Liver (tissue), 9 donors: ENCODE results near the gene FBXO21. TPM values are rescaled to one million over a fixed set of nuclear protein-coding genes. Genes with fewer than 3 reads are reported as not detected.
"Not testable (repeated sequence)": the region's sequence is repeated elsewhere in the genome, so short reads cannot be mapped to it uniquely, and the experiment has no call there.

Experiments
- DNase-seq: peaks from one replicate; pipeline ENCODE4 v3.0.0-alpha.2; 2017; ENCODE audit warnings: low spot score
- H3K27ac ChIP-seq, 2 donors: one replicate each; pipeline ENCODE4 v1.7.0; 2013; ENCODE audit warnings: inconsistent platforms in 2 of 2, low read length in 2 of 2, control low read depth in 1 of 2, low read depth in 1 of 2, mild to moderate bottlenecking in 1 of 2
- H3K27me3 ChIP-seq, 4 donors: one replicate each; pipeline versions ENCODE4 v1.6.1 to v1.7.0; 2013; ENCODE audit warnings: low read length in 3 of 4, inconsistent platforms in 1 of 4, mild to moderate bottlenecking in 1 of 4, moderate library complexity in 1 of 4; ENCODE audit not compliant: control insufficient read depth in 4 of 4, insufficient read depth in 4 of 4
- H3K36me3 ChIP-seq, 4 donors: one replicate each; pipeline versions ENCODE4 v1.6.1 to v1.7.0; 2013; ENCODE audit warnings: low read length in 3 of 4, mild to moderate bottlenecking in 3 of 4, low read depth in 1 of 4, moderate library complexity in 1 of 4; ENCODE audit not compliant: control insufficient read depth in 4 of 4, insufficient read depth in 3 of 4
- H3K4me1 ChIP-seq, 4 donors: one replicate each; pipeline versions ENCODE4 v1.6.1 to v1.7.0; 2013; ENCODE audit warnings: low read length in 3 of 4, mild to moderate bottlenecking in 3 of 4, moderate library complexity in 1 of 4; ENCODE audit not compliant: control insufficient read depth in 4 of 4, insufficient read depth in 4 of 4
- H3K4me3 ChIP-seq, 3 donors: one replicate each; pipeline versions ENCODE4 v1.6.1 to v1.7.0; 2013; ENCODE audit warnings: low read length in 3 of 3, control low read depth in 1 of 3, low read depth in 1 of 3, mild to moderate bottlenecking in 1 of 3
- H3K9ac ChIP-seq, 2 donors: one replicate each; pipeline ENCODE4 v1.7.0; 2013; ENCODE audit warnings: low read length in 2 of 2, mild to moderate bottlenecking in 2 of 2, moderate library complexity in 2 of 2, control low read depth in 1 of 2, low read depth in 1 of 2
- H3K9me3 ChIP-seq, 4 donors: one replicate each; pipeline versions ENCODE4 v1.6.1 to v1.7.0; 2013; ENCODE audit warnings: low read length in 3 of 4; ENCODE audit not compliant: control insufficient read depth in 4 of 4
- FOXA1 ChIP-seq: IDR thresholded peaks from 2 replicates; pipeline ENCODE4 v1.6.1; 2016; ENCODE audit warnings: antibody characterized with exemption
- FOXA2 ChIP-seq: IDR thresholded peaks from 2 replicates; pipeline ENCODE4 v1.6.1; 2016; ENCODE audit warnings: antibody characterized with exemption
- GABPA ChIP-seq, 2 donors: IDR thresholded peaks in 1 of 2; conservative IDR thresholded peaks in 1 of 2; 2 replicates each; pipeline ENCODE4 v1.6.1; 2016; ENCODE audit warnings: antibody characterized with exemption in 2 of 2, mild to moderate bottlenecking in 1 of 2, moderate library complexity in 1 of 2
- HNF4G ChIP-seq: IDR thresholded peaks from 2 replicates; pipeline ENCODE4 v1.6.1; 2016; ENCODE audit warnings: antibody characterized with exemption
- JUND ChIP-seq, 2 donors: IDR thresholded peaks; 2 replicates each; pipeline ENCODE4 v1.6.1; 2016; ENCODE audit warnings: antibody characterized with exemption in 2 of 2
- NR2F2 ChIP-seq: IDR thresholded peaks from 2 replicates; pipeline ENCODE4 v1.6.1; 2016; ENCODE audit warnings: antibody characterized with exemption
- RAD21 ChIP-seq, 2 donors: IDR thresholded peaks; 2 replicates each; pipeline ENCODE4 v1.6.1; 2016; ENCODE audit warnings: antibody characterized with exemption in 2 of 2, mild to moderate bottlenecking in 2 of 2
- RXRA ChIP-seq, 2 donors: IDR thresholded peaks; 2 replicates each; pipeline ENCODE4 v1.6.1; 2017 to 2018; ENCODE audit warnings: antibody characterized with exemption in 2 of 2, mild to moderate bottlenecking in 1 of 2
- SP1 ChIP-seq: IDR thresholded peaks from 2 replicates; pipeline ENCODE4 v1.6.1; 2018; ENCODE audit warnings: antibody characterized with exemption, mild to moderate bottlenecking
- YY1 ChIP-seq: IDR thresholded peaks from 2 replicates; pipeline ENCODE4 v1.6.1; 2016; ENCODE audit warnings: antibody characterized with exemption, mild to moderate bottlenecking
- WGBS: extraction: QIAGEN DNeasy Blood & Tissue Kit; methylation state at CpG from one replicate; pipeline ENCODE4 v1.1.7; 2013; 5-methylcytosine and 5-hydroxymethylcytosine counted together
- polyA plus RNA-seq, 2 donors: library from polyadenylated mRNA; stranded (reverse) in 1 of 2; unstranded in 1 of 2; fragments of 200-250 nt in 1 of 2; fragments of >200 nt in 1 of 2; fragmentation: Nextera tagmentation in 1 of 2; extraction: Ambion mirVana in 1 of 2; gene quantifications; one replicate each; pipeline versions ENCODE4 v1.2.1 to v1.2.3, GENCODE V29; 2013 to 2015
- total RNA-seq, 2 donors: library from RNA; depleted of rRNA; stranded (reverse); fragments of >200 nt; gene quantifications; one replicate each; pipeline ENCODE4 v1.2.3, GENCODE V29; 2014
- TF ChIP-seq, protein P1 (sequence below): fragments of 150-350 bp; IDR thresholded peaks from 2 replicates; pipeline ENCODE4 v1.5.1; 2017; ENCODE audit warnings: improper control_type of control experiment, low read depth, low read length; ENCODE audit not compliant: missing input control
- TF ChIP-seq, protein P2 (sequence below): IDR thresholded peaks from 2 replicates; pipeline ENCODE4 v1.6.1; 2016; ENCODE audit warnings: antibody characterized with exemption
- TF ChIP-seq, protein P3 (sequence below): IDR thresholded peaks from 2 replicates; pipeline ENCODE4 v1.6.1; 2016; ENCODE audit warnings: antibody characterized with exemption
- TF ChIP-seq, protein P4 (sequence below): IDR thresholded peaks from 2 replicates; pipeline ENCODE4 v1.6.1; 2016; ENCODE audit warnings: antibody characterized with exemption
- donor health status: healthy.
- donor health status: healthy.
- donor health status: healthy.
- donor health status: healthy.
- donor health status: healthy.

Gene FBXO21
- total and polyA plus RNA-seq, 4 donors: 12.9 to 54.4 (median 21.1) TPM

DNA sequence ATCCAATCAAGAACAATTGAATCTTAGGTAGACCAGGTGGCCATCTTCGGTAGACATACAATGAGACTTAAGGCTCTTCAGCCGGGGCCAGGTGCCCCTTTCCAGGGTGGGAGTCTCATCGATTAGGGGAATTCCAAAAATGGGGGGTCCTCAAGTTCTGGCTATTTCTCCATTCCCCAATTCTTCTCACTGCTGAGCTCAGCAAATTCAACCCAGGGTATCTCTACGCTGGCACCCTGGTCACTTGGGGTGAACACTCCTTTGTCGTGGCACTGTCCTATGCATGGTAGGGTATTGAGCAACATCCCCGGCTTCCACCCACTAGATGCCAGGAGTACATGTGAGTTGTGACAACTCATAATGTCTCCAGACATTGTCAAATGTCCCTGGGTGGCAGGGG, 34.9 kb upstream of the FBXO21 start (continued):
- TF ChIP-seq, protein P1, sequence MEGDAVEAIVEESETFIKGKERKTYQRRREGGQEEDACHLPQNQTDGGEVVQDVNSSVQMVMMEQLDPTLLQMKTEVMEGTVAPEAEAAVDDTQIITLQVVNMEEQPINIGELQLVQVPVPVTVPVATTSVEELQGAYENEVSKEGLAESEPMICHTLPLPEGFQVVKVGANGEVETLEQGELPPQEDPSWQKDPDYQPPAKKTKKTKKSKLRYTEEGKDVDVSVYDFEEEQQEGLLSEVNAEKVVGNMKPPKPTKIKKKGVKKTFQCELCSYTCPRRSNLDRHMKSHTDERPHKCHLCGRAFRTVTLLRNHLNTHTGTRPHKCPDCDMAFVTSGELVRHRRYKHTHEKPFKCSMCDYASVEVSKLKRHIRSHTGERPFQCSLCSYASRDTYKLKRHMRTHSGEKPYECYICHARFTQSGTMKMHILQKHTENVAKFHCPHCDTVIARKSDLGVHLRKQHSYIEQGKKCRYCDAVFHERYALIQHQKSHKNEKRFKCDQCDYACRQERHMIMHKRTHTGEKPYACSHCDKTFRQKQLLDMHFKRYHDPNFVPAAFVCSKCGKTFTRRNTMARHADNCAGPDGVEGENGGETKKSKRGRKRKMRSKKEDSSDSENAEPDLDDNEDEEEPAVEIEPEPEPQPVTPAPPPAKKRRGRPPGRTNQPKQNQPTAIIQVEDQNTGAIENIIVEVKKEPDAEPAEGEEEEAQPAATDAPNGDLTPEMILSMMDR: no peak
- no peak for TF ChIP-seq SP1
- no peak for TF ChIP-seq RXRA (IDR thresholded peaks at IDR 0.05)
- no peak for TF ChIP-seq FOXA1
- TF ChIP-seq, protein P2, sequence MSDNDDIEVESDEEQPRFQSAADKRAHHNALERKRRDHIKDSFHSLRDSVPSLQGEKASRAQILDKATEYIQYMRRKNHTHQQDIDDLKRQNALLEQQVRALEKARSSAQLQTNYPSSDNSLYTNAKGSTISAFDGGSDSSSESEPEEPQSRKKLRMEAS: no peak

DNA sequence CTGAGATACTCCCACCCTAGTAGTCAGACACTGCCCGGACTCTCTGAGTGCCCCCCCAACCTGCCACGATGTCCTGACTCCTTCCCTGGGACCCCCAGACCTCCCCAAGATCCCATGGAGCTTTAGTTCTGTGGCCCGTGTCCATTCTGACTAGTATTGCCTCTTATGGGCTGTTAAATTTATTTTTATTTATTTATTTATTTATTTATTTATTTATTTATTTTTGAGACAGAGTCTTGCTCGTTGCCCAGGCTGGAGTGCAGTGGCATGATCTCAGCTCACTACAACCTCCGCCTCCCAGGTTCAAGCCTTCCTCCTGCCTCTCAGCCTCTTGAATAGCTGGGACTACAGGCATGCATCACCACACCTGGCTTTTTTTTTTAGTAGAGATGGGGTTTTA, 30.7 kb upstream of the FBXO21 start:
- 68% methylated on average over 5 of the region's 5 CpGs for WGBS
- not testable (repeated sequence) for H3K36me3 ChIP-seq, H3K9ac ChIP-seq, DNase-seq, H3K9me3 ChIP-seq, H3K4me1 ChIP-seq, H3K4me3 ChIP-seq, H3K27me3 ChIP-seq, H3K27ac ChIP-seq

DNA sequence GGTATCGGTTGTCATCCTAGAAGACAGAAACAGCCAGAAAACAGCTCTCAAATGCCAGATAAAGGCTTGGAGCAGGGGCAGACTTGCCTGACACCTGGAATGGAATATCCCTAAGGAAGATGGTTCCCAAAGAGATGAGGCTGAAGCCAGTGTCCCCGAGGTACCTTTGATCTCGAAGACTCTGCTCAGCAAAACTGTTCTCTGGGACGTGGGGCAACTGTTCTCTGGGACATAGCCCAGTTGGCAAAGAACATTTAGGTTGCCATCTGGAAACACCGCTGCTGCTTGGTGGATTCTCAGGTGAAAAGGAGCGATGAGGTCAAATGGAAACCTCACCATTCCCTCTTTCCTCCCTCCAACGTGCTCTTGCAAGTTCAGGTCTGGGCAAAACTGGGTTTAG, 27.9 kb upstream of the FBXO21 start:
- no peak overlapping the region for H3K9ac ChIP-seq
- H3K4me3 ChIP-seq: no peak overlapping the region
- H3K36me3 ChIP-seq: no peaks in the 10 kb centered on the region
- TF ChIP-seq YY1 (no peak), RAD21 (IDR thresholded peaks at IDR 0.05) (no peak), FOXA1 (no peak), NR2F2 (no peak), JUND (IDR thresholded peaks at IDR 0.05) (no peak), RXRA (IDR thresholded peaks at IDR 0.05) (no peak), HNF4G (no peak), FOXA2 (no peak), GABPA (IDR thresholded peaks at IDR 0.05 in 1 of 2, conservative IDR thresholded peaks at IDR 0.05 in 1 of 2) (no peak)
- TF ChIP-seq, protein P3, sequence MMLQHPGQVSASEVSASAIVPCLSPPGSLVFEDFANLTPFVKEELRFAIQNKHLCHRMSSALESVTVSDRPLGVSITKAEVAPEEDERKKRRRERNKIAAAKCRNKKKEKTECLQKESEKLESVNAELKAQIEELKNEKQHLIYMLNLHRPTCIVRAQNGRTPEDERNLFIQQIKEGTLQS: no peak
- TF ChIP-seq, protein P2: no peak
- TF ChIP-seq, protein P4, sequence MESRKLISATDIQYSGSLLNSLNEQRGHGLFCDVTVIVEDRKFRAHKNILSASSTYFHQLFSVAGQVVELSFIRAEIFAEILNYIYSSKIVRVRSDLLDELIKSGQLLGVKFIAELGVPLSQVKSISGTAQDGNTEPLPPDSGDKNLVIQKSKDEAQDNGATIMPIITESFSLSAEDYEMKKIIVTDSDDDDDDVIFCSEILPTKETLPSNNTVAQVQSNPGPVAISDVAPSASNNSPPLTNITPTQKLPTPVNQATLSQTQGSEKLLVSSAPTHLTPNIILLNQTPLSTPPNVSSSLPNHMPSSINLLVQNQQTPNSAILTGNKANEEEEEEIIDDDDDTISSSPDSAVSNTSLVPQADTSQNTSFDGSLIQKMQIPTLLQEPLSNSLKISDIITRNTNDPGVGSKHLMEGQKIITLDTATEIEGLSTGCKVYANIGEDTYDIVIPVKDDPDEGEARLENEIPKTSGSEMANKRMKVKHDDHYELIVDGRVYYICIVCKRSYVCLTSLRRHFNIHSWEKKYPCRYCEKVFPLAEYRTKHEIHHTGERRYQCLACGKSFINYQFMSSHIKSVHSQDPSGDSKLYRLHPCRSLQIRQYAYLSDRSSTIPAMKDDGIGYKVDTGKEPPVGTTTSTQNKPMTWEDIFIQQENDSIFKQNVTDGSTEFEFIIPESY: no peak
- TF ChIP-seq, protein P1: no peak
- peaks cover 0 to 4% (median 0%) of the 10 kb centered on the region in 4 donors for H3K27me3 ChIP-seq
- no peaks in the 10 kb centered on the region for H3K4me1 ChIP-seq
- no peak for DNase-seq
- H3K27ac ChIP-seq: no peak overlapping the region
- no peaks in the 10 kb centered on the region for H3K9me3 ChIP-seq
- WGBS: 66% methylated on average over 7 of the region's 7 CpGs
